HEK293 (cell line): ENCODE data around the gene DOK5.

Experiments used
- KLF10 ChIP-seq: fragments of 450-650 bp; IDR thresholded peaks from 2 replicates; pipeline ENCODE4 v1.5.1; 2018; ENCODE audit warnings: missing biosample characterization, mild to moderate bottlenecking, missing genetic modification characterization
- OVOL3 ChIP-seq: fragments of 450-650 bp; formaldehyde crosslinking; IDR thresholded peaks from 2 replicates; pipeline ENCODE4 v1.5.1; 2016; ENCODE audit warnings: missing biosample characterization, missing genetic modification characterization
- REPIN1 ChIP-seq: fragments of 450-650 bp; formaldehyde crosslinking; IDR thresholded peaks from 2 replicates; pipeline ENCODE4 v1.5.1; 2017; ENCODE audit warnings: missing biosample characterization, missing genetic modification characterization, low read depth
- YY1 ChIP-seq: fragments of 450-650 bp; formaldehyde crosslinking; IDR thresholded peaks from 2 replicates; pipeline ENCODE4 v1.5.1; 2018; ENCODE audit warnings: missing biosample characterization, missing genetic modification characterization
- ZFP41 ChIP-seq: fragments of 450-650 bp; formaldehyde crosslinking; IDR thresholded peaks from 2 replicates; pipeline ENCODE4 v1.5.1; 2016; ENCODE audit warnings: missing biosample characterization, missing genetic modification characterization, borderline replicate concordance
- ZNF223 ChIP-seq: fragments of 450-650 bp; formaldehyde crosslinking; IDR thresholded peaks from 2 replicates; pipeline ENCODE4 v1.5.1; 2016; ENCODE audit warnings: missing biosample characterization, missing genetic modification characterization
- ZNF24 ChIP-seq: fragments of 450-650 bp; formaldehyde crosslinking; IDR thresholded peaks from 2 replicates; pipeline ENCODE4 v1.5.1; 2016; ENCODE audit warnings: missing biosample characterization, missing genetic modification characterization
- ZNF274 ChIP-seq, 2 experiments: fragments of 200-500 bp in 1 of 2; fragments of 450-650 bp in 1 of 2; sonication (Bioruptor generic) in 1 of 2; formaldehyde crosslinking in 1 of 2; IDR thresholded peaks; 2 replicates each; pipeline versions ENCODE4 v1.5.1 to v1.6.1; 2014 to 2016; ENCODE audit warnings: borderline replicate concordance in 1 of 2, inconsistent platforms in 1 of 2, low read length in 1 of 2, missing biosample characterization in 1 of 2, missing genetic modification characterization in 1 of 2
- ZNF302 ChIP-seq: fragments of 450-650 bp; formaldehyde crosslinking; IDR thresholded peaks from 2 replicates; pipeline ENCODE4 v1.5.1; 2016; ENCODE audit warnings: missing biosample characterization, missing genetic modification characterization, low read depth
- ZNF747 ChIP-seq: fragments of 450-650 bp; formaldehyde crosslinking; IDR thresholded peaks from 2 replicates; pipeline ENCODE4 v1.5.1; 2016; ENCODE audit warnings: missing biosample characterization, missing genetic modification characterization
- ZNF768 ChIP-seq: fragments of 450-650 bp; formaldehyde crosslinking; IDR thresholded peaks from 2 replicates; pipeline ENCODE4 v1.5.1; 2018; ENCODE audit warnings: missing biosample characterization, mild to moderate bottlenecking, missing genetic modification characterization
- TF ChIP-seq, protein P1 (sequence below): fragments of 450-650 bp; formaldehyde crosslinking; IDR thresholded peaks from 2 replicates; pipeline ENCODE4 v1.5.1; 2016; ENCODE audit warnings: missing biosample characterization, missing genetic modification characterization
- TF ChIP-seq, protein P2 (sequence below): fragments of 450-650 bp; formaldehyde crosslinking; IDR thresholded peaks from 2 replicates; pipeline ENCODE4 v1.5.1; 2016; ENCODE audit warnings: missing biosample characterization, missing genetic modification characterization
- TF ChIP-seq, protein P3 (sequence below): fragments of 450-650 bp; formaldehyde crosslinking; IDR thresholded peaks from 2 replicates; pipeline ENCODE4 v1.5.1; 2016; ENCODE audit warnings: missing biosample characterization, missing genetic modification characterization

DNA sequence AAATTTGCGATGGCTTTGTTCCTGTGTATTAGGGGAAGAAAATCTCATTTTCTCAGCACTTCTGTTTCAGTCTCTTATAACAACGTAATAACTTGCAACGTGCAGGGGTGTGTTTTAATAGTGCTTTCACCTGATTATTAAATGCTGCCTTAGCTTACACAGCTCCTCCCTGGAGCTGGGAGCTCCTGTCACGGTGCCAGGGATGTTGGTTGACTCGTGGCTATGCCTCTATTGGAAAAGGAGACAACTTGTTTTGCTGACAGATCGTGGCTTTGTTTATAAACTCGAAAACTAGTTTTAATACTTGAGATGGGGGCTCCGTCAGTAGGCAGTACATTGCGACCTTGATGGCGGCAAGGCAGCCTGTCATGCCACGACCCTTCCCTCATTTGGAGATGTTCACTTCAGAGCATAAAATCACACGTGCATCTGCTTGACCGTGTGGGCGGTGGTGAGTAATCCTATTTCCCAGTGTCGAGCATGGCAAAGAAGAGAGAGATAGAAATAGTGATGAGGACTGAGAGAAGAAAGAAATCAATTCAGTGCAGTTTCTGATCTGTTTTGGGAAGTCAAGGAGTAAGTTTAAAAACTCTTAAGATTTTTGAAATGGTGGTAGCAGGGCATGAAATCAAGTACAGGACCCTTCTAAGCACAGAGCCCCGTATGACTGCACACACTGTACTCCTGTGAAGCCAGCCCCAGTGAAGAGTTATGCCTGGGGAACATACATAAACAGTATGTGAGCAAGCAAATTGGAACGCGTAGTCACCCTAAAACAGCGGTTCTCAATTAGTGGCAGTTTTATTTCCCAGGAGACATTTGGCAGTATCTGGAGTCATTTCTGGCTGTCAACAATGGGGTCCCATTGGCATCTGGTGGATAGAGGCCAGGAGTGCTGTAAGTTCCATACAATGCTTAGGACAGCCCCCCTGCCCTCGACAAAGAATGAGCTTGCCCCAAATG lies 147.2 kb downstream of the DOK5 start:
- TF ChIP-seq YY1 (no peak), ZNF302 (no peak), ZNF223 (no peak), KLF10 (tag by site-specific recombination) (no peak), REPIN1 (tag by site-specific recombination) (no peak), OVOL3 (tag by site-specific recombination) (no peak), ZFP41 (tag by site-specific recombination) (no peak), ZNF274 (IDR thresholded peaks at IDR 0.05; ENCODE audit: low read length) (no peak), ZNF274 (tag by site-specific recombination; IDR thresholded peaks at IDR 0.05; ENCODE audit: borderline replicate concordance) (no peak), ZNF768 (tag by site-specific recombination) (no peak), ZNF24 (tag by site-specific recombination) (no peak), ZNF747 (tag by site-specific recombination) (no peak)
- TF ChIP-seq, protein P1, sequence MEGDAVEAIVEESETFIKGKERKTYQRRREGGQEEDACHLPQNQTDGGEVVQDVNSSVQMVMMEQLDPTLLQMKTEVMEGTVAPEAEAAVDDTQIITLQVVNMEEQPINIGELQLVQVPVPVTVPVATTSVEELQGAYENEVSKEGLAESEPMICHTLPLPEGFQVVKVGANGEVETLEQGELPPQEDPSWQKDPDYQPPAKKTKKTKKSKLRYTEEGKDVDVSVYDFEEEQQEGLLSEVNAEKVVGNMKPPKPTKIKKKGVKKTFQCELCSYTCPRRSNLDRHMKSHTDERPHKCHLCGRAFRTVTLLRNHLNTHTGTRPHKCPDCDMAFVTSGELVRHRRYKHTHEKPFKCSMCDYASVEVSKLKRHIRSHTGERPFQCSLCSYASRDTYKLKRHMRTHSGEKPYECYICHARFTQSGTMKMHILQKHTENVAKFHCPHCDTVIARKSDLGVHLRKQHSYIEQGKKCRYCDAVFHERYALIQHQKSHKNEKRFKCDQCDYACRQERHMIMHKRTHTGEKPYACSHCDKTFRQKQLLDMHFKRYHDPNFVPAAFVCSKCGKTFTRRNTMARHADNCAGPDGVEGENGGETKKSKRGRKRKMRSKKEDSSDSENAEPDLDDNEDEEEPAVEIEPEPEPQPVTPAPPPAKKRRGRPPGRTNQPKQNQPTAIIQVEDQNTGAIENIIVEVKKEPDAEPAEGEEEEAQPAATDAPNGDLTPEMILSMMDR (tag by site-specific recombination): no peak
- TF ChIP-seq, protein P2, sequence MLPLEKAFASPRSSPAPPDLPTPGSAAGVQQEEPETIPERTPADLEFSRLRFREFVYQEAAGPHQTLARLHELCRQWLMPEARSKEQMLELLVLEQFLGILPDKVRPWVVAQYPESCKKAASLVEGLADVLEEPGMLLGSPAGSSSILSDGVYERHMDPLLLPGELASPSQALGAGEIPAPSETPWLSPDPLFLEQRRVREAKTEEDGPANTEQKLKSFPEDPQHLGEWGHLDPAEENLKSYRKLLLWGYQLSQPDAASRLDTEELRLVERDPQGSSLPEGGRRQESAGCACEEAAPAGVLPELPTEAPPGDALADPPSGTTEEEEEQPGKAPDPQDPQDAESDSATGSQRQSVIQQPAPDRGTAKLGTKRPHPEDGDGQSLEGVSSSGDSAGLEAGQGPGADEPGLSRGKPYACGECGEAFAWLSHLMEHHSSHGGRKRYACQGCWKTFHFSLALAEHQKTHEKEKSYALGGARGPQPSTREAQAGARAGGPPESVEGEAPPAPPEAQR (tag by site-specific recombination): no peak
- TF ChIP-seq, protein P3, sequence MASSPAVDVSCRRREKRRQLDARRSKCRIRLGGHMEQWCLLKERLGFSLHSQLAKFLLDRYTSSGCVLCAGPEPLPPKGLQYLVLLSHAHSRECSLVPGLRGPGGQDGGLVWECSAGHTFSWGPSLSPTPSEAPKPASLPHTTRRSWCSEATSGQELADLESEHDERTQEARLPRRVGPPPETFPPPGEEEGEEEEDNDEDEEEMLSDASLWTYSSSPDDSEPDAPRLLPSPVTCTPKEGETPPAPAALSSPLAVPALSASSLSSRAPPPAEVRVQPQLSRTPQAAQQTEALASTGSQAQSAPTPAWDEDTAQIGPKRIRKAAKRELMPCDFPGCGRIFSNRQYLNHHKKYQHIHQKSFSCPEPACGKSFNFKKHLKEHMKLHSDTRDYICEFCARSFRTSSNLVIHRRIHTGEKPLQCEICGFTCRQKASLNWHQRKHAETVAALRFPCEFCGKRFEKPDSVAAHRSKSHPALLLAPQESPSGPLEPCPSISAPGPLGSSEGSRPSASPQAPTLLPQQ (tag by site-specific recombination): no peak
